Measurements from ENCODE around the gene TMEM94.

TMEM94 gene

GRCh38 chr17:75530837-75531720 is 74.6 kb downstream of the TMEM94 start:
- no peak overlapping the region for H3K4me3 ChIP-seq (ENCODE audit: low read depth, low read length)
- H3K27me3 ChIP-seq (ENCODE audit: insufficient read depth, low read depth, severe bottlenecking) = no peaks in the 10 kb centered on the region
- DNase-seq = no peak
- no peak overlapping the region for H3K27ac ChIP-seq
- H3K36me3 ChIP-seq = peaks cover 78% of the 10 kb centered on the region
- no peak for TF ChIP-seq CTCF (IDR thresholded peaks at IDR 0.05; ENCODE audit: low read depth, low read length)
- no peaks in the 10 kb centered on the region for H3K9me3 ChIP-seq (ENCODE audit: severe bottlenecking)

- H3K9me3 ChIP-seq (ENCODE audit: severe bottlenecking) = no peaks in the 10 kb centered on the region
- DNase-seq = no peak
- H3K27me3 ChIP-seq (ENCODE audit: insufficient read depth, low read depth, severe bottlenecking) = no peaks in the 10 kb centered on the region
- no peak overlapping the region for H3K27ac ChIP-seq
- TF ChIP-seq CTCF (IDR thresholded peaks at IDR 0.05; ENCODE audit: low read depth, low read length) = no peak
- H3K4me3 ChIP-seq (ENCODE audit: low read depth, low read length) = no peak overlapping the region
- peaks cover 78% of the 10 kb centered on the region for H3K36me3 ChIP-seq
Observed at GRCh38 chr17:75531721-75532072, 75.3 kb downstream of the TMEM94 start.

- DNase-seq = peak; percentile 15
- no peak for TF ChIP-seq CTCF (IDR thresholded peaks at IDR 0.05; ENCODE audit: low read depth, low read length)
- Histone ChIP-seq H3K27ac (peak overlapping the region; percentile 69), H3K9me3 (ENCODE audit: severe bottlenecking) (no peaks in the 10 kb centered on the region), H3K27me3 (ENCODE audit: insufficient read depth, low read depth, severe bottlenecking) (no peaks in the 10 kb centered on the region), H3K36me3 (peaks cover 79% of the 10 kb centered on the region), H3K4me3 (ENCODE audit: low read depth, low read length) (no peak overlapping the region)
Observed at GRCh38 chr17:75535119-75535537, 78.7 kb downstream of the TMEM94 start.

- H3K27ac ChIP-seq = peak overlapping the region; percentile 69
- no peak for TF ChIP-seq CTCF (IDR thresholded peaks at IDR 0.05; ENCODE audit: low read depth, low read length)
- no peaks in the 10 kb centered on the region for H3K27me3 ChIP-seq (ENCODE audit: insufficient read depth, low read depth, severe bottlenecking)
- no peak overlapping the region for H3K4me3 ChIP-seq (ENCODE audit: low read depth, low read length)
- peak; percentile 10 for DNase-seq
- peaks cover 80% of the 10 kb centered on the region for H3K36me3 ChIP-seq
- H3K9me3 ChIP-seq (ENCODE audit: severe bottlenecking) = no peaks in the 10 kb centered on the region
Observed at GRCh38 chr17:75535871-75536270, 79.4 kb downstream of the TMEM94 start.

- Histone ChIP-seq H3K4me3 (ENCODE audit: low read depth, low read length) (peak overlapping the region; percentile 7; the same call in 1 of the 2 replicates), H3K27me3 (ENCODE audit: insufficient read depth, low read depth, severe bottlenecking) (no peaks in the 10 kb centered on the region), H3K27ac (peak overlapping the region; percentile 69), H3K9me3 (ENCODE audit: severe bottlenecking) (no peaks in the 10 kb centered on the region), H3K36me3 (peaks cover 78% of the 10 kb centered on the region)
- DNase-seq = peak; percentile 69
- TF ChIP-seq CTCF (IDR thresholded peaks at IDR 0.05; ENCODE audit: low read depth, low read length) = no peak
Observed at GRCh38 chr17:75536366-75536765, 79.9 kb downstream of the TMEM94 start.

All from WERI-Rb-1 (cell line).